HEK293 (cell line): Measurements from ENCODE around the gene NOPCHAP1.

Experiments used
- CTCF ChIA-PET: fragments of 350-600 bp; formaldehyde crosslinking; extraction: SDS; loops from one replicate; lab custom pipeline; 2021; ENCODE audit warnings: antibody characterized with exemption; lab: Yijun Ruan, JAX
- POLR2A ChIA-PET: fragments of 300-600 bp; formaldehyde crosslinking; extraction: SDS; loops from one replicate; lab custom pipeline; 2020; ENCODE audit warnings: antibody characterized with exemption, inconsistent platforms; lab: Yijun Ruan, JAX
- H3K27ac ChIP-seq: fragments of 200-500 bp; sonication (Bioruptor generic); 2 replicates; pipeline ENCODE4 v1.5.1; 2014; ENCODE audit warnings: low read depth, low read length, control low read depth, inconsistent platforms; ENCODE audit errors: extremely low read depth
- H3K36me3 ChIP-seq, 2 experiments: fragments of 200-500 bp in 1 of 2; sonication (Bioruptor generic) in 1 of 2; 1 replicate in 1 of 2; 2 replicates in 1 of 2; pipeline ENCODE4 v1.5.1; 2014 to 2017; ENCODE audit warnings: inconsistent platforms in 2 of 2, low read length in 2 of 2; ENCODE audit not compliant: control insufficient read depth in 2 of 2, insufficient read depth in 1 of 2
- H3K4me1 ChIP-seq: fragments of 200-500 bp; sonication (Bioruptor generic); 2 replicates; pipeline ENCODE4 v1.5.1; 2014; ENCODE audit warnings: mild to moderate bottlenecking, low read length, inconsistent platforms; ENCODE audit not compliant: control insufficient read depth, insufficient read depth
- H3K4me3 ChIP-seq: 2 replicates; pipeline ENCODE4 v1.5.1; 2011; ENCODE audit warnings: low read depth, mild to moderate bottlenecking, control low read depth, low read length, moderate library complexity
- H3K9me3 ChIP-seq: fragments of 200-500 bp; sonication (Bioruptor generic); 2 replicates; pipeline ENCODE4 v1.5.1; 2014; ENCODE audit warnings: low read depth, low read length, inconsistent platforms; ENCODE audit not compliant: control insufficient read depth, insufficient read depth
- EGR2 ChIP-seq: fragments of 450-650 bp; formaldehyde crosslinking; IDR thresholded peaks from 2 replicates; pipeline ENCODE4 v1.5.1; 2016; ENCODE audit warnings: low read depth, missing biosample characterization, missing genetic modification characterization
- KLF10 ChIP-seq: fragments of 450-650 bp; IDR thresholded peaks from 2 replicates; pipeline ENCODE4 v1.5.1; 2018; ENCODE audit warnings: missing biosample characterization, mild to moderate bottlenecking, missing genetic modification characterization
- MYNN ChIP-seq: fragments of 450-650 bp; formaldehyde crosslinking; IDR thresholded peaks from 2 replicates; pipeline ENCODE4 v1.5.1; 2016; ENCODE audit warnings: missing biosample characterization, missing genetic modification characterization, borderline replicate concordance
- PRDM4 ChIP-seq: fragments of 450-650 bp; formaldehyde crosslinking; IDR thresholded peaks from 2 replicates; pipeline ENCODE4 v1.5.1; 2017; ENCODE audit warnings: missing biosample characterization, missing genetic modification characterization
- REPIN1 ChIP-seq: fragments of 450-650 bp; formaldehyde crosslinking; IDR thresholded peaks from 2 replicates; pipeline ENCODE4 v1.5.1; 2017; ENCODE audit warnings: missing biosample characterization, missing genetic modification characterization, low read depth
- SP2 ChIP-seq: fragments of 450-650 bp; formaldehyde crosslinking; IDR thresholded peaks from 2 replicates; pipeline ENCODE4 v1.5.1; 2016; ENCODE audit warnings: missing biosample characterization, missing genetic modification characterization
- SP3 ChIP-seq: fragments of 450-650 bp; formaldehyde crosslinking; IDR thresholded peaks from 2 replicates; pipeline ENCODE4 v1.5.1; 2016; ENCODE audit warnings: missing biosample characterization, missing genetic modification characterization
- TCF7L2 ChIP-seq: IDR thresholded peaks from 2 replicates; pipeline ENCODE4 v1.6.1; 2011; ENCODE audit warnings: low read depth, mild to moderate bottlenecking, inconsistent platforms, low read length, moderate library complexity, borderline replicate concordance
- ZBTB11 ChIP-seq: fragments of 450-650 bp; formaldehyde crosslinking; conservative IDR thresholded peaks from 2 replicates; pipeline ENCODE4 v1.5.1; 2016; ENCODE audit warnings: low read depth, missing biosample characterization, missing genetic modification characterization
- ZBTB17 ChIP-seq: fragments of 450-650 bp; formaldehyde crosslinking; IDR thresholded peaks from 2 replicates; pipeline ENCODE4 v1.5.1; 2016; ENCODE audit warnings: missing biosample characterization, missing genetic modification characterization
- ZBTB20 ChIP-seq: fragments of 450-650 bp; formaldehyde crosslinking; IDR thresholded peaks from 2 replicates; pipeline ENCODE4 v1.5.1; 2016; ENCODE audit warnings: missing biosample characterization, missing genetic modification characterization
- ZFHX2 ChIP-seq: fragments of 450-650 bp; formaldehyde crosslinking; conservative IDR thresholded peaks from 2 replicates; pipeline ENCODE4 v1.5.1; 2016; ENCODE audit warnings: missing biosample characterization, missing genetic modification characterization
- ZNF140 ChIP-seq: fragments of 450-650 bp; formaldehyde crosslinking; IDR thresholded peaks from 2 replicates; pipeline ENCODE4 v1.5.1; 2016; ENCODE audit warnings: missing biosample characterization, missing genetic modification characterization
- ZNF169 ChIP-seq: fragments of 450-650 bp; formaldehyde crosslinking; IDR thresholded peaks from 2 replicates; pipeline ENCODE4 v1.5.1; 2016; ENCODE audit warnings: missing biosample characterization, missing genetic modification characterization
- ZNF175 ChIP-seq: fragments of 450-650 bp; formaldehyde crosslinking; IDR thresholded peaks from 2 replicates; pipeline ENCODE4 v1.5.1; 2016; ENCODE audit warnings: missing biosample characterization, missing genetic modification characterization
- ZNF18 ChIP-seq: fragments of 450-650 bp; formaldehyde crosslinking; IDR thresholded peaks from 2 replicates; pipeline ENCODE4 v1.5.1; 2016; ENCODE audit warnings: missing biosample characterization, missing genetic modification characterization
- ZNF223 ChIP-seq: fragments of 450-650 bp; formaldehyde crosslinking; IDR thresholded peaks from 2 replicates; pipeline ENCODE4 v1.5.1; 2016; ENCODE audit warnings: missing biosample characterization, missing genetic modification characterization
- ZNF239 ChIP-seq: fragments of 450-650 bp; formaldehyde crosslinking; IDR thresholded peaks from 2 replicates; pipeline ENCODE4 v1.5.1; 2016; ENCODE audit warnings: missing biosample characterization, missing genetic modification characterization
- ZNF26 ChIP-seq: fragments of 450-650 bp; formaldehyde crosslinking; IDR thresholded peaks from 2 replicates; pipeline ENCODE4 v1.5.1; 2016; ENCODE audit warnings: missing biosample characterization, missing genetic modification characterization
- ZNF280C ChIP-seq: fragments of 450-650 bp; formaldehyde crosslinking; IDR thresholded peaks from 2 replicates; pipeline ENCODE4 v1.5.1; 2016; ENCODE audit warnings: missing biosample characterization, missing genetic modification characterization
- ZNF501 ChIP-seq: fragments of 450-650 bp; formaldehyde crosslinking; IDR thresholded peaks from 2 replicates; pipeline ENCODE4 v1.5.1; 2016; ENCODE audit warnings: missing biosample characterization, missing genetic modification characterization
- ZNF510 ChIP-seq: fragments of 450-650 bp; formaldehyde crosslinking; IDR thresholded peaks from 2 replicates; pipeline ENCODE4 v1.5.1; 2018; ENCODE audit warnings: mild to moderate bottlenecking, missing genetic modification characterization, missing biosample characterization; ENCODE audit not compliant: insufficient replicate concordance
- ZNF549 ChIP-seq: fragments of 450-650 bp; IDR thresholded peaks from 2 replicates; pipeline ENCODE4 v1.5.1; 2018; ENCODE audit warnings: missing biosample characterization, missing genetic modification characterization, mild to moderate bottlenecking, inconsistent platforms, moderate library complexity
- ZNF558 ChIP-seq: fragments of 450-650 bp; formaldehyde crosslinking; IDR thresholded peaks from 2 replicates; pipeline ENCODE4 v1.5.1; 2016; ENCODE audit warnings: missing biosample characterization, missing genetic modification characterization
- ZNF585B ChIP-seq: fragments of 450-650 bp; formaldehyde crosslinking; IDR thresholded peaks from 2 replicates; pipeline ENCODE4 v1.5.1; 2016; ENCODE audit warnings: missing biosample characterization, missing genetic modification characterization
- ZNF664 ChIP-seq: fragments of 450-650 bp; formaldehyde crosslinking; IDR thresholded peaks from 2 replicates; pipeline ENCODE4 v1.5.1; 2016; ENCODE audit warnings: missing biosample characterization, missing genetic modification characterization
- ZNF707 ChIP-seq: fragments of 450-650 bp; formaldehyde crosslinking; IDR thresholded peaks from 2 replicates; pipeline ENCODE4 v1.5.1; 2016; ENCODE audit warnings: missing biosample characterization, missing genetic modification characterization

Gene NOPCHAP1

GRCh38 chr12:104956870-104957718 is 29.0 kb upstream of the NOPCHAP1 start:
- Histone ChIP-seq H3K27ac (peak overlapping the region; percentile 85; the same call in 1 of the 2 replicates), H3K4me1 (peaks cover 30% of the 10 kb centered on the region), H3K36me3 (no peaks in the 10 kb centered on the region), H3K4me3 (peak overlapping the region; percentile 94), H3K9me3 (no peaks in the 10 kb centered on the region)
- ChIA-PET CTCF (interaction anchor here (0.6 to 0.7 kb wide), 3 partner anchors 22 to 485 kb away, joined by 3 to 5 read pairs (median 4); no protein-coding TSS in a partner anchor), POLR2A (interaction anchor here (1.0 kb wide), 1 partner anchor 18 kb away, joined by 3 read pairs; no protein-coding TSS in a partner anchor)
- no peak for TF ChIP-seq ZNF549 (tag by site-specific recombination)
- no peak for TF ChIP-seq ZFHX2 (tag by site-specific recombination)
- no peak for TF ChIP-seq ZNF501 (tag by site-specific recombination)
- no peak for TF ChIP-seq TCF7L2
- TF ChIP-seq ZNF664, result peak; percentile 61; the same call in 1 of the 2 replicates
- no peak for TF ChIP-seq ZNF239 (tag by site-specific recombination)
- no peak for TF ChIP-seq MYNN (tag by site-specific recombination)
- no peak for TF ChIP-seq SP2
- no peak for TF ChIP-seq ZNF169 (tag by site-specific recombination)
- peak; percentile 45; the same call in 1 of the 2 replicates for TF ChIP-seq ZBTB17 (tag by site-specific recombination)
- TF ChIP-seq ZBTB20, result no peak; the same call in 1 of the 2 replicates
- no peak for TF ChIP-seq ZNF585B (tag by site-specific recombination)
- TF ChIP-seq ZNF175 (tag by site-specific recombination), result no peak
- no peak for TF ChIP-seq ZNF223 (tag by site-specific recombination)
- TF ChIP-seq KLF10 (tag by site-specific recombination), result no peak
- no peak for TF ChIP-seq ZNF707 (tag by site-specific recombination)
- TF ChIP-seq ZNF18, result no peak
- TF ChIP-seq ZNF280C (tag by site-specific recombination), result no peak
- TF ChIP-seq ZNF510, result no peak
- peak; percentile 12; the same call in 1 of the 2 replicates for TF ChIP-seq PRDM4 (tag by site-specific recombination)
- TF ChIP-seq EGR2, result no peak
- TF ChIP-seq ZNF140 (tag by site-specific recombination), result no peak
- TF ChIP-seq SP3 (tag by site-specific recombination), result no peak
- TF ChIP-seq ZNF558 (tag by site-specific recombination), result no peak
- TF ChIP-seq REPIN1, result no peak
- TF ChIP-seq ZNF26 (tag by site-specific recombination), result no peak
- TF ChIP-seq ZBTB11 (tag by site-specific recombination), result no peak
